Neural crest cell (in vitro differentiated cells): ENCODE measurements around the gene WDR90. TPM values are rescaled to one million over a fixed set of nuclear protein-coding genes. Genes with fewer than 3 reads are reported as not detected.

Source experiments
- DNase-seq: peaks from one replicate; pipeline ENCODE4 v3.0.0; 2021; ENCODE audit warnings: low read depth, mixed read lengths, low spot score
- H3K27ac Mint-ChIP-seq: one replicate; pipeline ENCODE4 v1.8.0; 2021; ENCODE audit warnings: mild to moderate bottlenecking, mixed read lengths; ENCODE audit not compliant: unreplicated experiment
- H3K27me3 Mint-ChIP-seq: 2 replicates; pipeline ENCODE4 v1.8.0; 2021; ENCODE audit warnings: low read depth, mild to moderate bottlenecking, mixed read lengths
- H3K36me3 Mint-ChIP-seq: 2 replicates; pipeline ENCODE4 v1.8.0; 2021; ENCODE audit warnings: low read depth, mild to moderate bottlenecking, mixed read lengths
- H3K4me1 Mint-ChIP-seq: 2 replicates; pipeline ENCODE4 v1.8.0; 2021; ENCODE audit warnings: mixed read lengths
- H3K4me3 Mint-ChIP-seq: one replicate; pipeline ENCODE4 v1.8.0; 2021; ENCODE audit warnings: mild to moderate bottlenecking, mixed read lengths
- H3K9me3 Mint-ChIP-seq: 2 replicates; pipeline ENCODE4 v1.8.0; 2021; ENCODE audit warnings: mixed read lengths
- total RNA-seq: library from RNA; stranded (reverse); gene quantifications from 2 replicates; pipeline ENCODE4 v1.2.1, GENCODE V29; 2021
- TF ChIP-seq, protein P1 (sequence below): fragments of 200-600 bp; sonication (generic); conservative IDR thresholded peaks from 2 replicates; pipeline ENCODE4 v1.5.0; 2021; ENCODE audit warnings: antibody characterized with exemption, mild to moderate bottlenecking

WDR90 gene
- total RNA-seq, 1 donor from 2014 or later, result 97.0 TPM

DNA sequence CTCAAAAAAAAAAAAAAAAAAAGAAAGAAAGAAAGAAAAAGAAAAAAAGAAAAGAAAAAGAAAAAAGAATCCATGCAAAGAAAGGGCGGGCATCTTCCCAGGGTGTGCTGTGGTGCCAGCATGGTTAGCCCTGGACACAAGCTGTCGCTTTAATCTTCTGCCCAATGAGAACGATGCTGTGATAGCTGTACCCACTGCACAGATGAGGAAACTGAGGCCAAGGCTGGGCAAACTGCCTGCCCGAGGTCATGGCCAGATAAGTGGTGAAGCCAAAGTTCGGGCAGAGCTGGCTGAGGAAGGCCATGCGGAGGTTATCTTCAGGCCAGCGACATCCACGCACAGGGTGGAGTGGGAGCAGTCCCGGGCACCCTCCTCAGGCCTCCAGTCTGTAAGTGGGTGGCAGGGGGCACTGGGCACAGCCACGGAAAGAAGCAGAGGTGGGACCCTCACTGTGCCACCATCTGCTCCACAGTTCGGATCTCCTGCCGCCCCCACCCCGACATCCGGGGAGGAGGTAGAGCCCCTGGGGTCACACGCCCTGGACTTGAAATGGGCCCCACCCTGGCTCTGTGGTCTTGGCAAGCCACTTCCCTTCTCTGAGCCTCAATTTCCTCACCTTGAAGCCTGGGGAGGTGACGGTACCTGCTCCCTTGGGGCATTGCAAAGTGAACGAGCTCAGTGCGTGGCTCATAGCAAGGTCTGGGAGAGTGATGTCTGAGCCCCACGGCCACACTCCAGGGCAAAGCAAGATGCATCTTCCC is 49.9 kb downstream of the WDR90 start:
- H3K27me3 Mint-ChIP-seq, result peaks cover 94% of the 10 kb centered on the region

DNA sequence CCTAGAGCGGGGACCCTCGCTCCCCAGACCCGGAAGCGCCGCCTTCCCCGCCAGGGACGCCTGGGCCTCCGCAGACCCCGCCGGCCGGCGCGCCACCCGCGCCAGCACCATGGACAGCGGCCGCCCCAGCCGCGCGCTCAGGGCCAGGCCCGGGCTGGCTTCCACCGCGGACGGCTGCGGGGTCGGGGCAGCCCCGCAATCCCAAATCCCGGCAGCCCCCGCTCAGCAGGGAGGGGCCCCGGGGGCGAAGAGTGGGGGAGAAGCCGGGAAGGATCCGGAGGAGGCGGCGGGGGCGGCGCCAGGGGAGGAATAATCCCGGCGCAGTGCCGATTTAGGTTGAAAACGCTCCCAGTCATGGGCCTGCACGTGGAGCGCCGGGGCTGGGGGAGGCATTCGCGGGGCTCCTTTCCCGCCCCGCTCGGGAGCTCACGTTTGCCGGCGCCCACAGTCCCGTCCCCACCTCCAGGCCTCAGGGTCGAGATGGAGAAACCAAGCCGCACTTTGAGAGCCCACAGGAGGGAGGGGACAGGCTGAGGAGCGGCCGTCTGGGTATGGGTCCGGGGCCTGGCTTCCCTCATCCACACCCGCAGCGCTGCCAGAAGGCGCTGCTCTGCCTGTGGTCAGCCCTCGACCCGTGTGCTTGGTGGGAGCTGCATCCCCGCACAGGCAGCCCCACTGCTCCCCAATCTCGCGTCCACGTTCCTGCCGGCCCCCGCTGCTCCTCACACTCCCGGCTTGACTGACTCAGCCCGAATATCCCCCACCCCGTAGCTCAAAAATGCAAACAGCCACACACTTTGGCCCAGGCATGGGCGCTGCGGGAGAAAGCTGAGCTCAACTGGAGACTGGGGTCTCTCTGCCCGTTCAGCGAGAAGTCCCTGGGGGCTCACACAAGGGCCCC is 51.8 kb downstream of the WDR90 start:
- Mint-ChIP-seq H3K9me3 (no peaks in the 10 kb centered on the region), H3K27ac (no peak overlapping the region), H3K36me3 (no peaks in the 10 kb centered on the region), H3K4me3 (no peak overlapping the region), H3K27me3 (peaks cover 86% of the 10 kb centered on the region), H3K4me1 (no peaks in the 10 kb centered on the region)
- TF ChIP-seq, protein P1, sequence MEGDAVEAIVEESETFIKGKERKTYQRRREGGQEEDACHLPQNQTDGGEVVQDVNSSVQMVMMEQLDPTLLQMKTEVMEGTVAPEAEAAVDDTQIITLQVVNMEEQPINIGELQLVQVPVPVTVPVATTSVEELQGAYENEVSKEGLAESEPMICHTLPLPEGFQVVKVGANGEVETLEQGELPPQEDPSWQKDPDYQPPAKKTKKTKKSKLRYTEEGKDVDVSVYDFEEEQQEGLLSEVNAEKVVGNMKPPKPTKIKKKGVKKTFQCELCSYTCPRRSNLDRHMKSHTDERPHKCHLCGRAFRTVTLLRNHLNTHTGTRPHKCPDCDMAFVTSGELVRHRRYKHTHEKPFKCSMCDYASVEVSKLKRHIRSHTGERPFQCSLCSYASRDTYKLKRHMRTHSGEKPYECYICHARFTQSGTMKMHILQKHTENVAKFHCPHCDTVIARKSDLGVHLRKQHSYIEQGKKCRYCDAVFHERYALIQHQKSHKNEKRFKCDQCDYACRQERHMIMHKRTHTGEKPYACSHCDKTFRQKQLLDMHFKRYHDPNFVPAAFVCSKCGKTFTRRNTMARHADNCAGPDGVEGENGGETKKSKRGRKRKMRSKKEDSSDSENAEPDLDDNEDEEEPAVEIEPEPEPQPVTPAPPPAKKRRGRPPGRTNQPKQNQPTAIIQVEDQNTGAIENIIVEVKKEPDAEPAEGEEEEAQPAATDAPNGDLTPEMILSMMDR, result no peak
- peak; percentile 67 for DNase-seq

More for the DNA sequence above, 49.9 kb downstream of the WDR90 start:
- Mint-ChIP-seq H3K4me3 (no peak overlapping the region), H3K36me3 (no peaks in the 10 kb centered on the region), H3K9me3 (no peaks in the 10 kb centered on the region), H3K27ac (no peak overlapping the region), H3K4me1 (no peaks in the 10 kb centered on the region)
- TF ChIP-seq, protein P1, result no peak
- DNase-seq, result no peak

DNA sequence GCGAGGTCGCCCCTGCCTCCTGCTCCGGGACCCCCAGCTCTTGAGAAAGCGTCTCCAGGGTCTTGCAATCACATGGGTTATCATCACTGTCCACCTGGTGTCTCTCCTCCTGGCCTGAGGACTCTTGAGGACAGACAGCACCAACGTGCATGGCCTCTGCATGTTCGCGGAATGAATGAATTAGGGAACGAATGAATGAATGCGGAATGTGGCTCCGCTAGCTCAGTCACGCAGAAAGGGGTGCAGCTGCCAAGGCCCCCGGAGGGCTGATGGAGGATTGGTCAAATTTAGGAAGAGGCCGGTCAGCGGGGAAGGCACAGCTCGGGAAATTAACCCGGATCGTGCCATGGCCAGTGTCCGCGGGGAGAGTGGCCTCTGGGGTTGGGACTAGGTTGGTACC is 53.2 kb downstream of the WDR90 start:
- no peak for DNase-seq
- Mint-ChIP-seq H3K4me3 (no peak overlapping the region), H3K9me3 (no peaks in the 10 kb centered on the region), H3K36me3 (no peaks in the 10 kb centered on the region), H3K4me1 (no peaks in the 10 kb centered on the region), H3K27ac (no peak overlapping the region), H3K27me3 (peaks cover 86% of the 10 kb centered on the region)
- TF ChIP-seq, protein P1, result no peak

DNA sequence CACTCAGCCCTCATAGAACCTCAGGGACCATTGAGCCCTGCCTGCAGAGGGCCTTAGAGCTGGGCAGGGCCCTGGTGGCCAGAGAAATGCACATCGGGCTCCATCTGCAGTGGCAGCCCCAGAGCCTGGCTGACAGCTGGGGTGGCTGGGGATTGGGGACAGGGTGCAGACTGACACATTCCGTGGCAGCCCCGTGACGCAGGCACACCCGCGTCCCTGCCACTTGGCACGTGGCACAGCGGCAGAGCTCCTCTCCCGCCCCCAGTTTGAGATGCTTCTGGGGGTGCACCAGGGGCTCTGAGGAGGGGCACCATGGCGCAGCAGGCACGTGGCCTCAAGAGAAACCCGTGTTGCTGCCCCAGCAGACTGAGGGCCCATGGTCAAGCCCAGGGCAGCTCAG is 54.2 kb downstream of the WDR90 start:
- H3K9me3 Mint-ChIP-seq, result no peaks in the 10 kb centered on the region
- no peak overlapping the region for H3K4me3 Mint-ChIP-seq
- TF ChIP-seq, protein P1, result no peak
- H3K36me3 Mint-ChIP-seq, result no peaks in the 10 kb centered on the region
- H3K27me3 Mint-ChIP-seq, result peaks cover 84% of the 10 kb centered on the region
- DNase-seq, result no peak
- H3K27ac Mint-ChIP-seq, result no peak overlapping the region
- H3K4me1 Mint-ChIP-seq, result no peaks in the 10 kb centered on the region

DNA sequence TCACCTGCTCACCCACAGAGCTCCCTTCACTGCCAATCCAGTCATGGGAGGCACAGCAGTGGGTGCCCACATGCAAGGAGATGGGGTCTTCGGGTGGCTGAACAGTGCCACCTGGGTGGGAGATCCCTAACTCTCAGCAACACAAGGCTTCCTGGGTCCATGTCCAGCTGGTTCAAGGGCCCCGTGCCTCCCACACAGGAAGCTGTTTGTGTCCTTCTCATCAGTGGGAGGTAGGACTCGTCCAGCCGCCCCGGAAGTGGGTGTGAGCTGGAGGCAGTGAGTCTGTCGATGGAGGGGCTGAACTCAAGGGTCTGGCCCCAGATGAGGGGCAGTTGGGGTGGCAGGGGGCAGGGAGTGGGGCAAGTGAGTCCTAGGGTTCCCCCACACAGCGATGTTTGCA is 54.9 kb downstream of the WDR90 start:
- H3K36me3 Mint-ChIP-seq, result no peaks in the 10 kb centered on the region
- TF ChIP-seq, protein P1, result no peak
- no peak overlapping the region for H3K27ac Mint-ChIP-seq
- no peaks in the 10 kb centered on the region for H3K4me1 Mint-ChIP-seq
- H3K4me3 Mint-ChIP-seq, result no peak overlapping the region
- peaks cover 84% of the 10 kb centered on the region for H3K27me3 Mint-ChIP-seq
- no peak for DNase-seq
- H3K9me3 Mint-ChIP-seq, result no peaks in the 10 kb centered on the region
